Body of pancreas (tissue), 4 donors: ENCODE results near the gene SYNE1.

Source experiments
- CTCF ChIP-seq, 7 experiments: fragments of 450-650 bp in 4 of 7; fragments of 200-600 bp in 3 of 7; sonication (generic) in 3 of 7; IDR thresholded peaks; one replicate each; pipeline ENCODE4 v1.5.1; 2016 to 2019; ENCODE audit warnings: antibody characterized with exemption in 7 of 7
- POLR2A ChIP-seq, 3 donors: fragments of 450-650 bp; IDR thresholded peaks; one replicate each; pipeline ENCODE4 v1.6.1; 2016; ENCODE audit warnings: antibody characterized with exemption in 3 of 3, mild to moderate bottlenecking in 2 of 3

- TF ChIP-seq CTCF (IDR thresholded peaks at IDR 0.05) (no peak), POLR2A (IDR thresholded peaks at IDR 0.05) (no peak)
These were observed 341.2 kb downstream of the SYNE1 start for GRCh38 chr6:152295920-152296319.
